HG02798 (cell line): ENCODE measurements around the gene TMIGD1.
A peak's percentile ranks its signal among the peaks of the same experiment; 100 is the strongest.

Experiments used
- ATAC-seq: cut with Tn5 transposase; IDR thresholded peaks from one replicate; pipeline ENCODE4 v1.9.1; 2021; ENCODE audit warnings: mild to moderate bottlenecking; ENCODE audit not compliant: unreplicated experiment, poor library complexity

The TMIGD1 gene

GRCh38 chr17:30296499-30297080, 37.3 kb downstream of the TMIGD1 start:
- no peak for ATAC-seq

- peak; percentile 22 for ATAC-seq
Measured at GRCh38 chr17:30292286-30292858, 41.5 kb downstream of the TMIGD1 start.

GRCh38 chr17:30291543-30292285, 42.1 kb downstream of the TMIGD1 start, which contains the start of gene BLMH:
TSS of gene BLMH (minus strand) at chr17:30291944. CDS start at chr17:30291819, 125 bp downstream.
- ATAC-seq, result peak; percentile 88

GRCh38 chr17:30290696-30291542, 42.9 kb downstream of the TMIGD1 start:
- peak; percentile 50 for ATAC-seq

- ATAC-seq, result no peak
Measured at GRCh38 chr17:30290077-30290476, 43.8 kb downstream of the TMIGD1 start.

- ATAC-seq, result no peak
Measured at GRCh38 chr17:30279156-30279555, 54.7 kb downstream of the TMIGD1 start.

GRCh38 chr17:30278032-30278431, 55.8 kb downstream of the TMIGD1 start:
- no peak for ATAC-seq

- no peak for ATAC-seq
Measured at GRCh38 chr17:30275911-30276310, 57.9 kb downstream of the TMIGD1 start.

GRCh38 chr17:30274887-30275286, 59.0 kb downstream of the TMIGD1 start:
- ATAC-seq, result no peak

- no peak for ATAC-seq
Measured at GRCh38 chr17:30273373-30273772, 60.5 kb downstream of the TMIGD1 start.

- ATAC-seq, result no peak
Measured at GRCh38 chr17:30271102-30271501, 62.8 kb downstream of the TMIGD1 start.

- ATAC-seq, result no peak
Measured at GRCh38 chr17:30267625-30268024, 66.2 kb downstream of the TMIGD1 start.
